Measurements from ENCODE around the gene ATP2B2.

ATP2B2 gene

GRCh38 chr3:10434144-10434937 lies 71.0 kb downstream of the ATP2B2 start:
- DNase-seq (ENCODE audit: low read depth in 2 of 2, low spot score in 1 of 2) = no peak

- DNase-seq (ENCODE audit: low read depth in 2 of 2, low spot score in 1 of 2) = no peak
These were observed 72.5 kb downstream of the ATP2B2 start for GRCh38 chr3:10432931-10433330.

DNA sequence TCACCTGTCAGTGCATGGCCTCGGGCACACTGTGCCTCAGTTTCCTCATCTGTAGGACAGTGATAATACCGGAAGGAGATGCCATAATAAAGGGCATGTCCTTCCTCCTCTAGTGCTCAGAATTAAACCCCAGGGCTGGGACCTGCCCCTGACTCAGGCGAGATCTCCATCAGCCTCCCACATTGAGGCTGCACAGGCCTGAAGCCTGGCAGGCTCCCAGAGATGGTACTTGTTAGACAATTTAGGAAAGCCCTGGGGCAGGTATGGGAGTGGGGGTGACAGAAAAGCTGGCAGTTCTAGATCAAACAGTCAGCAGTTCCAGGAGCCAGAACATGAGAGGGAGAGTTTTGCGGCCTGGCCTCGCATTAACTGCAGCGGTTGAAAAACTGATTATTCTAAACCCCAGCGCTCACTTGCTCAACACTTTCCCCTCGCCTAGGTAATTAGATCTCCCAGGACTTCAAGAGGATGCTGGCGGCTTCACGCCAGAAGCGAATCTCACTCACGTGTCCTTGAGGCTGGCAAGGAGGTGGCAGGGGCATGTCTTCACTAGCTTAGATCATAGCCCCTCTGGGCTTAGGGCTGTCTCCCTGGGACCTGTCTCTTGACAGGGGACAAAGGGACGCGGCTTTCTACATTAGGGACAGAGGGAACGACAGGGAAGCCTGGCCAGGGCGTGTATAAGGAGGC lies 73.1 kb downstream of the ATP2B2 start:
- no peak for DNase-seq (ENCODE audit: low read depth in 2 of 2, low spot score in 1 of 2)

DNA sequence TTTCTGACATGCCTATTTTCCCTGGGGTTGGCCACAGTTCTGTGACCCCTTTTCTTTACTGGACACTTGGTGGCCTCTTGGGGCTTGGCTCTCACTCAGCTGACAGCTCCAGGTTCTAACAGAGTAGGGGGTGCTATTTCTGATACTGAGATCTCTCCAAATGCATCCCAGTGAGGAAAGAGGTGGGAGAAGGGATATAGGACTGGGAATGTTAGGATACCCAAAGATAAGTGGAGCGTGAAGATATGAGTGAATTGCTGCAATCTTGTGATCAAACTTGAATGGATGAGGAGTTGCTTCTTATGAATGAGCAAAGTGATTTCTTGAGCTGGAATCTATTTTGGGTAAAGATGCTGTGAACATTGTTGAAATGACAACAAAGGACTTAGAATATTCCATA lies 74.6 kb downstream of the ATP2B2 start:
- no peak for DNase-seq (ENCODE audit: low read depth in 2 of 2, low spot score in 1 of 2)

DNA sequence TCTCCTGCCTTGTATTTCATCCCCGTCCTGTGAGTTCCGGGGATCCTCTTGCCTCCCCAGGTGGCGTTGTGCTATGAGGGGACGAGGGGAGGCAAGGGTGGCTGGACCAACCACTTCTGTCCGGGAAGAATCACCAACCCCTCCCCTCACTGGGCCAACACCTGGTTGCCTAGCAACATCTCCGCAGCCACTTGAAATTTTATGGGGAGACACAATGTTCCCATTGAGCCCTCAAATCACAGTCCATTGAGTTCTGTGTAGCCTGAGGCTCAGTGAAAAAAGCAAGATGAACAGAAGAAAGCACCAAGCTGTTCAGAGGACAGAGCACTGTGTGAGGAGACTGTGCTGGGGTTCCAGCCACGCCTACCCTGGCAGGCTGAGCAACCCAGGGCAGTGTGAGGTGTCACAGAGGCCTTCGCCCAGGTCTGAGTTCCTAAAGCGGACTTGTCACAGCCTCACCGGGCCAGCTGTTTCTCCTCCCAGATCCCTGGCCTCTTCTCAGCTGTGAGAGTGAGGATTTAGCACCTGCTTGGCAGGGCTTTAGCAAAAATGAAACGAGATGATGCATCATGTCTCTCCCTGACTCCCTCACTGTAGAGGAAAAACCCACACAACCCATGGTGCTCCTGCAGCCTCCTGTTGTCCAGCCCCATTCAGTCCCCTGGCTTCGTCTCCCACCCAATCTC lies 76.8 kb downstream of the ATP2B2 start:
- no peak for DNase-seq (ENCODE audit: low read depth in 2 of 2, low spot score in 1 of 2)

GRCh38 chr3:10426346-10427220 lies 78.8 kb downstream of the ATP2B2 start:
- DNase-seq (ENCODE audit: low read depth in 2 of 2, low spot score in 1 of 2) = no peak

DNA sequence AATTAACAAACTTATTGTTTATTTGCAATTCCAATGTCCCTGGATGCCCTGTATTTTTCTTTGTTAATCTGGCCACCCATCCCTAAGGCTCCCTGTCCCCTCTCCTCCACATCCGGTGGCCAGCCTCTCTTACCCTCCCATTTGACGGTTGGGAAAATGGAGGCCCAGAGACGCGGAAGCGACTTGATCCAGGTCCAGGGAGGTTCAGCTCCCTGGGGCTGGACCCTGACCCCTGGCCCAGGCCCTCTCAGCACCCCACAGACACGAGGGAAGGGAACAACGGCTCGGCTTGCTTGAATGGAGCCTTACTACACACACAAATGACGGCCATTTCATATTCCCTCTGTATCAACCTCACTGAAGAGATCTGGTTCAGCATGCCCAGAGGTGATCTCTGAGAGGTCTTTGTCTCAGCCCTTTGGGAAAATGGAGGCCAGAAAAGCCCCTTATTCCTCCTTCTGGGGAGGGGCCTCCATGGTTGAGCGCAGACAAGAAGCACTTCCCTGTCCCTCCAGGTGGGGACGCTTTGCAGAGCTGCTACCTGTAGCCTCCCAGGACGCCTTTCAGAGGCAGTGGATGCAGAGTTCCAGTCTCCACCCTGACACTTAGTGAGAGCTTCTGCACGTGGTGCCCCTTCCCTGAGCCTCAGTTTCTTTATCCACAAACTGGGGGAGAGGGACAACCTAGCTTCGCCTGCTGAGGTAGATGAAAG lies 82.1 kb downstream of the ATP2B2 start:
- DNase-seq (ENCODE audit: low read depth in 2 of 2, low spot score in 1 of 2) = no peak

DNA sequence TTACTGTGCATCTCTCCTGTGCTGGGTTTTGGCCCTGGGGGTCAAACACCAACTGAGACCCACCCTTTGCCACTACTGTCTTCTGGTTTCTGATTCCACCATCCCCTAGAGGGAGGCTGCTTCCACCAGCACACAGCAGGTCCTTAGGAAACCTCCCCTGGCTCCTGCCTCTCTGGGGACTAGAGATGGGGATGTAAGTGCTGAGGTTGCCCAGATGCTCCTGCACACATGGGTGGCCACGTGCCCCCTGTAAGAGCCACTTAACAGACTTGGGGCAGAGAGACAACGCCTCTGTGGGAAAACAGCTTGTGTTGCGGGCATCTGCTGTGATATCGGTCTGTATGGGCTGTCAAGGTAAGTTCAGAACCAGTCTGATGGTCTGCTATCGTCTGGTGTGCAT lies 83.4 kb downstream of the ATP2B2 start:
- no peak for DNase-seq (ENCODE audit: low read depth in 2 of 2, low spot score in 1 of 2)

- no peak for DNase-seq (ENCODE audit: low read depth in 2 of 2, low spot score in 1 of 2)
These were observed 84.5 kb downstream of the ATP2B2 start for GRCh38 chr3:10420745-10421475.

GRCh38 chr3:10419637-10420232 lies 85.7 kb downstream of the ATP2B2 start:
- peak in 1 of 2 donors; percentile 44 for DNase-seq (ENCODE audit: low read depth in 2 of 2, low spot score in 1 of 2)

DNA sequence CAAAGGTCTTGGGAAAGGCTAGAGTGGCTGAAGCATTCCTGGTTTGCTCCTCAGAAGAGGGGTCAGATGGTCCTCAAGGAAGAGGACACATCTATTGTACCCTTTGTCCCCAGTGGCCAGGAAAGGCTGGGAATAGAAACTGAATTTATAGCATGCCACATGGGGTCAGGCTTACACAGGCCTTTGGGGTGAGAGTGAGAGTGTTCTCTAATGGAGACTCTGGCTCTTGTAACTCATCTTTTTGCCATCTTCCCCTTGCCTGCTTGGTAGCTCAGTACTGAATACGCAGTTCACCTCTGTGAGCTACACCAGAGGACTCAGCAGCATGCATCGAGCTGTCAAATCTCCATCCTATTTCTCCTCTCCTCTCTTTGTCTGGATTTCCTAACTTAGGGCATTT lies 87.5 kb downstream of the ATP2B2 start:
- no peak for DNase-seq (ENCODE audit: low read depth in 2 of 2, low spot score in 1 of 2)

DNA sequence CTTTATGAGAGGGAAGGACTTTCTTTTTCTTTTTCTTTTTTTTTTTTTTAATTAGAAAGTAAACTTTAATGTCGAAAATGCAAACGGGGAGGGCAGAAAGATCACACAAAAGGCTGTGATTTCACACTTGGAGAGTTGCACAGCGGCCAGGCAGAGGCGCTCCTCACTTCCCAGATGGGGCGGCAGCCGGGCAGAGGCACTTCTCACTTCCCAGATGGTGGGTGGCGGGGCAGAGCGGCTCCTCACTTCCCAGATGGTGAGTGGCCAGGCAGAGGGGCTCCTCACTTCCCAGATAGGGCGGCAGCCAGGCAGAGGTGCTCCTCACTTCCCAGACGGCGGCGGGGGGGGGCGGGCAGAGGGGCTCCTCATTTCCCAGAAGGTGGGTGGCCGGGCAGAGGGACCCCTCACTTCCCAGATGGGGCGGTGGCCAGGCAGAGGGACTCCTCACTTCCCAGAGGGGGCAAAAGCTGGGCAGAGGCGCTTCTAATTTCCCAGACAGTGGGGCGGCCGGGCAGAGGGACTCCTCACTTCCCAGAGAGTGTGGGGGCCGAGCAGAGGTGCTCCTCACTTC lies 88.6 kb downstream of the ATP2B2 start:
- DNase-seq (ENCODE audit: low read depth in 2 of 2, low spot score in 1 of 2) = no peak

DNA sequence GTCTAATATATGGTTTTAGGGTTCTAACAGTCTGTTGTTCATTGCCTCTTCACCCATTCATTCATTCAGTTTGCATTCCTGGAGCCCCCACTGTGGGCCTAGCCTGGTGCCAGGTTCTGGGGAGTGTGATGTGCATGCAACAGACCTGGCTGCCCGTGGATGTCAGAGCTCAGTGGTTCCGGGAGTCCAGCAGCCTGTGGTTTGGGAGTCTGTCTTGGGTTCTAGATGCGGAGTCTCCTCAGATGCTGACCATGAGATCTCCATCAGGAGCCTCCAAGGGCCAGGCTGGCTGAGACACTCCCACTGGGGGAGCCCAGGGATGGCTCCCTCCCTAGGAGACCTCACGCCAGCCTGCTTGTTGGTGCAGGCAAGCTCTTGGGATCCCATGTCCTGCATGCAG lies 92.3 kb downstream of the ATP2B2 start:
- DNase-seq (ENCODE audit: low read depth in 2 of 2, low spot score in 1 of 2) = no peak

DNA sequence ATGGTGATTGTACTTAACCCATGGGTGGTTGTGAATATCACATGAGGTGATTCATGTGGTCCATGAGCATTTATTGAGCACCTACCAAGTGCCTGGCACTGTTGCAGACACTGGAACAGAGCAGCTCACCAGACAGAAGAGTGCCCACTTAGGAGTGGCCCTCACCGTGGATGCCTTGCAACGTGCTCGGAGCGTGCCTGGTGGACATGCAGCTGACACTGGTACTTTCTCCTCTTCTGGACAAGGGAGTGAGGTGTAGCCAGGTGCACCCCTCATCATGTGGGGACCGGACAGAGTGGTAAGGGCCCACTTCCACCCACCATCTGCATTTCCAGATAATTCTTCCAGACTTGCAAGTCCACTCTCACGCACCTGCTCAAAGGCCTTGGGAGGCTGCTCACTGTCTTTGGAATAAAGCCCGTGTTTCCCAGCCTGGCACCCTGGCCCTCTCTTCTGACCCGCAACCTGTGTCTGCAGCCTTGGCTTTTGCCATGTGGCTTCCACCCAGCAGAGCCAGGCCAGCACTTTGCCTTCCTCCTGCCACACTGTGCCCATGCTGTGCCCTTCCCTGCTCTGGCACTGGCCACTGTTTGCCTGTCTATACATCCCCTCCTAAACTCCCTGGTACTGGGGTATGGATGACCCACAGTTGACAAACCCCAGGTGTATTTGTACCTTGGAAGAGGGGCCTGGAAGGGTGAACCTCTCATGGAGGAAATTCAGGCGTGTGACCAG lies 93.6 kb downstream of the ATP2B2 start:
- no peak for DNase-seq (ENCODE audit: low read depth in 2 of 2, low spot score in 1 of 2)

- no peak for DNase-seq (ENCODE audit: low read depth in 2 of 2, low spot score in 1 of 2)
These were observed 94.9 kb downstream of the ATP2B2 start for GRCh38 chr3:10410383-10411002.

DNA sequence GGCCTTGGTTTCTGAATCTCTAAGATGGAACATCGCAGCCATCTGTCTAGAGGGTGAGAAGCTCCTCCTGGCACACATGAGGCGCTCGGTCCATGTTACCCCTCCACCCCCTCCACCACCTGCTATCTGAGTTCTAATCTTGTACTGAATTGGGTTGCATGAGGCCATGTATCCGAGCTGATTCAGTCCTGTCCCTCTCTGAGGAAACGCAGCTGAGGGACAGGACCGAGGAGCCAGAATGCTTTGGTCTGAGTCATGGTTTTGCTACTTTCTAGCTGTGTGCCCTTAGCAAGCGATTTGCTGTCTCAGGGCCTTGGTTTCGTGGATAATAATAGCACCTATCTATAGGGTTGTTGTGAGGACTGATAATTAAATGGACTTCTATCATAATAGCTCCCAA lies 96.7 kb downstream of the ATP2B2 start:
- no peak for DNase-seq (ENCODE audit: low read depth in 2 of 2, low spot score in 1 of 2)

- no peak for DNase-seq (ENCODE audit: low read depth in 2 of 2, low spot score in 1 of 2)
These were observed 98.0 kb downstream of the ATP2B2 start for GRCh38 chr3:10407361-10407760.

GRCh38 chr3:10406414-10406813 lies 99.0 kb downstream of the ATP2B2 start:
- DNase-seq (ENCODE audit: low read depth in 2 of 2, low spot score in 1 of 2) = no peak
